ENCODE results near the gene PLEKHA3. TPM values are rescaled to one million over a fixed set of nuclear protein-coding genes. Genes with fewer than 3 reads are reported as not detected.

The PLEKHA3 gene
- total RNA-seq, 4 donors from 2014 or later: 9.4 to 13.2 (median 11.2) TPM

GRCh38 chr2:178491612-178492011, 11.4 kb downstream of the PLEKHA3 start:
- TF ChIP-seq, protein P1, sequence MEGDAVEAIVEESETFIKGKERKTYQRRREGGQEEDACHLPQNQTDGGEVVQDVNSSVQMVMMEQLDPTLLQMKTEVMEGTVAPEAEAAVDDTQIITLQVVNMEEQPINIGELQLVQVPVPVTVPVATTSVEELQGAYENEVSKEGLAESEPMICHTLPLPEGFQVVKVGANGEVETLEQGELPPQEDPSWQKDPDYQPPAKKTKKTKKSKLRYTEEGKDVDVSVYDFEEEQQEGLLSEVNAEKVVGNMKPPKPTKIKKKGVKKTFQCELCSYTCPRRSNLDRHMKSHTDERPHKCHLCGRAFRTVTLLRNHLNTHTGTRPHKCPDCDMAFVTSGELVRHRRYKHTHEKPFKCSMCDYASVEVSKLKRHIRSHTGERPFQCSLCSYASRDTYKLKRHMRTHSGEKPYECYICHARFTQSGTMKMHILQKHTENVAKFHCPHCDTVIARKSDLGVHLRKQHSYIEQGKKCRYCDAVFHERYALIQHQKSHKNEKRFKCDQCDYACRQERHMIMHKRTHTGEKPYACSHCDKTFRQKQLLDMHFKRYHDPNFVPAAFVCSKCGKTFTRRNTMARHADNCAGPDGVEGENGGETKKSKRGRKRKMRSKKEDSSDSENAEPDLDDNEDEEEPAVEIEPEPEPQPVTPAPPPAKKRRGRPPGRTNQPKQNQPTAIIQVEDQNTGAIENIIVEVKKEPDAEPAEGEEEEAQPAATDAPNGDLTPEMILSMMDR (IDR thresholded peaks at IDR 0.05): no peak
- no peak for DNase-seq (ENCODE audit: low spot score)
- no peak for ATAC-seq (ENCODE audit: low FRiP score)

DNA sequence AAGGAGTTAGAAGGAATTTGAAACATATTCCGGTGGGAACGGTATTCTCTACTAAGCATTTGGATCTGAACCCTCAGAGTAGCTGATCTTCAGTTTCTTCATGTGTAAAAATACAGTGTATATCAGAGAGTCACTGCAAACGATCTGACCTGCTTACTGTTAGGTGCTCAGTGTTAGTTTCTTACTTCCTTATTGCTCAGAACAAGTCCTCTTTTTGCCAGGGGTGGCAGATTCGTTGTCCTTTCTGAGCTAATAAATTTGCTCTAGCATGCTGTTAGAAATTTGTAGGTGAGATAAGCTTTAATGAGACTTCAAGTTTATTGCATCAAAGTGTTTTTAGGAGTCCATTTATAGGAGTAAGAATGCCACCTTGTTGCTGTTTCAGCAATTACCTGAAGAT, 15.8 kb downstream of the PLEKHA3 start:
- no peak for DNase-seq (ENCODE audit: low spot score)
- TF ChIP-seq, protein P1 (IDR thresholded peaks at IDR 0.05): no peak
- no peak for ATAC-seq (ENCODE audit: low FRiP score)

DNA sequence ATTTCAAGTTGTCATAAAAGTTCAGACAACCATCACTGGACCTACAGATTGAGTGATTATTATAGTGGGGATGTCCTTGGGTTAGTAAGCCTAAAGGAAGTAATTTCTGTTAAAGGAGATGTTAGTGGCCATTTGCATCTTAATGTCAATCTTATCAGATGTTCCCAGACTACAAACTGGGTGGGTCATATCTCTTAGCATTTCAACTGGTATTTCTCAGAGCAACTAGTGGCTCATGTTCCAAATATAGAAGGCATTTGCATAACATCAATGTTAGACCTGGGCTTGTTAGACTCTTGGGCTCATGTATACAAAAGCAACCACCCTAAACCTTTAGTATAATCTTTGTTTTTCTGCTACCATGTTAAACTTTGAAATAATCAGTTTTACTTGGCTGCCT, 17.9 kb downstream of the PLEKHA3 start:
- TF ChIP-seq, protein P1 (IDR thresholded peaks at IDR 0.05): no peak
- no peak for ATAC-seq (ENCODE audit: low FRiP score)
- no peak for DNase-seq (ENCODE audit: low spot score)

- ATAC-seq (ENCODE audit: low FRiP score): no peak
- TF ChIP-seq, protein P1 (IDR thresholded peaks at IDR 0.05): no peak
- no peak for DNase-seq (ENCODE audit: low spot score)
Measured at GRCh38 chr2:178499640-178500039, 19.4 kb downstream of the PLEKHA3 start.

DNA sequence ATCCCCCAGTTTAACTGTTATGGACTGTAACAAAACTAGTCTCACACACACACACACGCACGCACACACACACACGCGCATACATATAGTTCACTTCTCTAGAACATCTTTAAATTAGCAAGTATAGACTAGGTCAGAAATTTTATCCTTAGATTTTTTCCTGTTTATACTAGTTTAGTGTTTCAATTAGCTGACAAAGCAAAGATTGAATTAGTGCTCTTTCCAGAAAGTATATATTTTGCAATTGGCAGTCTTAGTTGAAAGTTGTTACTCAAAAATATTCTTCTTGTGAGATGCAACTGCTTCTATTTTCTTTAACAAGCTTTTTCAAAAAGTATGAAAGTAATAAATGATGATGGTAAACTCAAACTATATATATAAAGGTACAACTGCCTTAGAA, 22.5 kb downstream of the PLEKHA3 start:
- ATAC-seq (ENCODE audit: low FRiP score) (no peak), DNase-seq (ENCODE audit: low spot score) (no peak)
- TF ChIP-seq, protein P1 (IDR thresholded peaks at IDR 0.05): no peak

GRCh38 chr2:178506101-178506500, 25.8 kb downstream of the PLEKHA3 start:
- no peak for ATAC-seq (ENCODE audit: low FRiP score)
- no peak for DNase-seq (ENCODE audit: low spot score)
- TF ChIP-seq, protein P1 (IDR thresholded peaks at IDR 0.05): no peak

DNA sequence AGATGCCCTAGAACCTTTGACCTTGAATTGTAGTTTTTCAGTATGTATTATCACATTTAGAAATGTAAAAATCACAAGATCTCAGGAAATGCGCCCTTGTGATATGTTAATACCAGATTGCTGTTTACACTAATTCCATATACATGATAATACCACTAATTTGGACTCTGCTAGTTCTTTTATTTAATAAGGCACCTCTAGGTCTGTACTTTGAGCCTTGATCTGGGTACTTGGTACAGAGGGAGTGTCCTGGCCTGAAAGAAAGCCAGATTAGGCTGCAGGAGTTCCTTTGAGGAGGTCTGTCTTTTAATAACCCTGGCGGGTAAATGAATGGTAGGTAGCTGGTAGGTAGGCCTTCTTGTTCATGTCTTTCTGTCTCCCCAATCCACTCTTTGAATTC, 26.3 kb downstream of the PLEKHA3 start:
- TF ChIP-seq, protein P1 (IDR thresholded peaks at IDR 0.05): no peak
- ATAC-seq (ENCODE audit: low FRiP score) (no peak), DNase-seq (ENCODE audit: low spot score) (no peak)
